GM19240 (cell line): ENCODE data around the gene SH2D1B.

Experiments used
- DNase-seq: peaks from one replicate; pipeline ENCODE4 v3.0.0; 2011; ENCODE audit warnings: low spot score; ENCODE audit not compliant: insufficient read length

SH2D1B gene

DNA sequence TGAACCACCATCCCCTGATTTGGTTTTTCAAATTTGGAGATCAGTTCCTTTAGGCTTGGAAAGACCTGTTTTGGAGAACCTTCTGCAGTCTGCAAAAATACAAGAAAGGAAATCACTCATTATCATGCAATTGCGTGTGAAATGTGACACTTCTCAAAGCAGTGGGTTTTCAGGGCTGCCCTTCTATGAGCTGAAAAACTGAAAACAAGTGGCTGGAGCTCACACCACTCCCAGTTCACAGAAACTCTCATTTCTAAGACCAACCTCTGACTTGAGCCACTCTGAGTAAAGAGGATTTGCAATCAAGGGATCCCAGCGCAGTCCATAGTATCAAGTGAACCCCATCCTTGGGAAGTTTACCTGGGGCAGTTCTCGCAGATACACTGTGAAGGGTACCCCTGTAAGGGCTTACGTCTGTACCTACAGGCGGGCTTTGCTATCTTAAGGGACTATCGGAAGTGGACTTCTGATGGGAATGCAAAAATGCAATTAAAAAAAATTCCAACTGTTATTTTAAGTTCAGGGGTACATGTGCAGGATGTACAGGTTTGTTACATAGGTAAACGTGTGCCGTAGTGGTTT lies 12.8 kb downstream of the SH2D1B start:
- no peak for DNase-seq

DNA sequence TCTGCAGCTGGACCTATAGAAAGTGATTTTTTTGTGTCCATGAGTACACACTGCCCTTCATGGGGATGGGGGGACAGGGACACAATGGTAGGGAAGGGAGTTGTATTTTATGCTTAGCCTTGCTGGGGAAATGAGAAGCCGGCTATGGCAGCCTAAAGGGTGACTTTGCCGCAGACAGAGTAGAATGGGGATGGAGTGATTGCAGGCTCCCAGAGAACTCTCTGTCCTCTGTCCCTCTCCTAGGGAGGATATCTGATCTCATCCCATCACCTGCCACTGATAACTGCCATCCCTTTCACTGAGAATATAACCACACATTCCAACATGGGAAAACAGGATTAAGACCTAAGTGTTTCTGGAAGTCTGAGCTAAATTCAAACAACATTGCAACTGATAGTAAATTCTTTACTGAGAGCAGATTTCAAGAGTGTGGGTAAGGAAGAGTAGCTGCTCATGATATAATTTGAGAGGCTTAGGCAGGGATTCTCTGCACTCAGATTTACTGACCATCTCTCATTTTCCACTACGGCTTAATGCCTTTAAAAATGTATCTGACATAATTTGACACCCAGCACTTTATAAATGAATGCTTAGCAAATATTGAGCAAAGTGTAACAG lies 13.9 kb downstream of the SH2D1B start:
- no peak for DNase-seq

- DNase-seq = no peak
Measured at GRCh38 chr1:162397039-162397448, 14.9 kb downstream of the SH2D1B start.

- no peak for DNase-seq
Measured at GRCh38 chr1:162396201-162396906, 15.6 kb downstream of the SH2D1B start.

- DNase-seq = peak; percentile 29
Measured at GRCh38 chr1:162391790-162392563, 20.0 kb downstream of the SH2D1B start.

GRCh38 chr1:162390396-162391185 lies 21.3 kb downstream of the SH2D1B start:
- DNase-seq = no peak

GRCh38 chr1:162389971-162390370 lies 22.0 kb downstream of the SH2D1B start:
- no peak for DNase-seq

DNA sequence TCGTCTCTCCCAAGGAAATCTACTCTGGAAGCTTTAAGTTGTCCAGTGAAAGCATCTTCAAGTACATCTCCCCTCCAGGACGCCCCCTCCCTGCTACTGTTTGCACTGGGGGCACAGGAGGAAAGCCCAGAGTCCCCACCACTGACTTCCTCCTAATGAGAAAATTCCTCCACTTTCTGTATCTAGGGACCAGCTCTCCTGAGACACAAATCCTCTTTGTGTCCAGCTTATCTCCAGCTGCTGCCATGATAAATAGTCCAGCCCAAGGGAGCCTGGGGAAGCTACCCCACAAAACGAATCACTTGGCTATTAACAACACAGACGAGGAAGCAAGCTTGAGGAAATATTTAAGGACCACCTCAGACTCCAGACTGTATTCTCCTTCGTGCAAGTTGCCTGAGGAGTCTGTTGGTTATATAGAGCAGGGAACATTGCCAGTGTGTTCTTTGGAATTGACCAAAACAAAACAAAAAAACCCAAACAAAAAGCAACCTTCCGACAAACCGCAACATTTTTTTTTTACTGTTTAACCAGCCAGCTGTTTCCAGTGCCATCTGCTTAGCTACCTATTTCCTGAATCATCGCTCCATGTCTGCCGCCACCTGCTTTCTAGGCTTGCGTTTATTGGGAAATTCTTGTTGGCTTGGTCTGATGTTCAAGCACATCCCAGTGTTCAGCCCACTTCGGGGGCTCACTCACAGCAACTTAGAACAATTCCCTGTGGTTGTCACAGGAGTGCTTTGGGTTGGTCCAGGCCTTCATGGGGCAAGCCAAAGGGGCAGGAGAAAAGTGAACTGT lies 22.7 kb downstream of the SH2D1B start:
- no peak for DNase-seq

GRCh38 chr1:162388615-162389014 lies 23.3 kb downstream of the SH2D1B start:
- DNase-seq = no peak

DNA sequence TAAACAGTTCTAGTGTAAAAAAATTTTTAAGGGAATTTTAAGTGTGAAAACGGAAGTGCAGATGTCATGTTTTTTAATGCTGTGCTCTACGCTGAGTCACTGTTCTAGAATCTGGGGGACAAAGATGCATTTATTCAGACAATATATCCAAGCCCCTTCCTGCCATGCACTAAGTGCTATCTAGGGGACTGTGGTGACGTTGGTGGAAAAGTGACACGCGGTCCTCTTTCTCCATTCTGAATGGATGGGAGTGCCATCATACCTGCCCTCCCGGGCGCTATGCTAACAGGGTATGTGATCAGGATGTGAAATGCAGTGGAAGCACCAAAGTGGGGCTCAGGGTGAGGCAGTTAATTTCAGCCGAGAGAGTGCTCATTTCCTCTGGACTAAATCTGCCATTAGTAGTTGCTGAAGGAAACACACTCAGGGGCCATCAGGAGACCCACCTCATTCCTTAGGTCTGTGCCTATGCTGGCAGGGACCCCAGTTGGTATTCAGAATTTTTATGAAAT lies 23.8 kb downstream of the SH2D1B start:
- DNase-seq = no peak

- DNase-seq = no peak
Measured at GRCh38 chr1:162387226-162388082, 24.5 kb downstream of the SH2D1B start.

GRCh38 chr1:162386292-162387225 lies 25.4 kb downstream of the SH2D1B start:
- DNase-seq = no peak

DNA sequence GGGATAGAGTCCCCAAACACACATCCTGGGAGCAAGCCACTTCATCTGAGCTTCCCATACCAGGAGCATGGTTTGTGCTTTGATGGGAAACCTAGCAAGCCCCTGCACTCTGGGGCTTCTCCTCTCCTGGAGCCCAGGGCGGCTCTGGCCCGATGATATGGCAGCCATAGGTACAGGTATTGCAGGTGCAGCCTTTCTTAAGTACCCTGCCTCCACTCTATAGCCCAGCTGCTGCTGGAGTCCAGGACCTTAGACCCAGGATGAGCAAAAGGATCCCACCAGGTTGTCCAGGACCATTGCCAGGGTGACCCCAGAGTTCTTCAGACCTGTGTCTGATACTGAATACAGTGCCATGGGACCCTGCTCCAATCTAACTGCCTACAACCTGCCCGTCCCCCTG lies 26.2 kb downstream of the SH2D1B start:
- DNase-seq = no peak

GRCh38 chr1:162385280-162385623 lies 26.7 kb downstream of the SH2D1B start:
- no peak for DNase-seq

- no peak for DNase-seq
Measured at GRCh38 chr1:162384601-162385279, 27.2 kb downstream of the SH2D1B start.

DNA sequence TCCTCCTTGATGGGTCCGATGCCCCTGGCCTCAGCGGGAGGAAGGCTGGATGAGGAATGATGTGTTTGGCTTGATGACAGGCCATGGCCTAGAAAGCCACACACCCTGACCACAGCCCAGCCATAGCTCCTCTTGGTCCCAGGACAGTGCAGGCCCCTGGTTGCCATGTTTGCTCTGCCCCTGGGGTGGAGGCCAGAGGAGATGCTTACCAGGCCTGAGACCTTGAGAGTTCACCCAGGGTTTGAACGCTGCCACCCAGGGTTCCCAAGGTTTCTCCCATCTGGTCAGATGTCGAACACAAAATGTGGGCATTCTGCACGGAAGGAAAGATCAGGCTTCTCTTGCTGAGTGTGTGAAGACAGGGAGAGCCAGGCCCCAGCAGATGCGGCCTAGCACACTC lies 27.8 kb downstream of the SH2D1B start:
- no peak for DNase-seq

DNA sequence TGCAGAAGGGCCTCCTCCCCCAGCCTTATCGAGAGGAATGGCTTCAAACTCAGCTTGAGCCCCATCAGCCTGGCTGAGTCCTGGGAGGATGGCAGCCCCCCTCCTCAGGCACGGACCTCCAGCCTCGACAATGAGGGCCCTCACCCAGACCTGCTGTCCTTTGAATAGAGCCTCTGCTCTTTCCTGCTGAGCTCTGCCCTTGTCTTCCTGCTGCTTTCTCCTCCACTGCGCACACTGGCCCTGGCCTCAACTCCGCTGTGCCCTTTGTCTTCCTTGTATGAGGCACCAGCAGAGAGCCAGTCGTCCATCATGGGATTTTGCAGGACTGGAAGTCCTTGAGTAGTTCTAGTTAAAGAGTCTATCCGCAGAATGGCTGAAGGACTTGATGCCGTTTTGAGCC lies 28.4 kb downstream of the SH2D1B start:
- no peak for DNase-seq

DNA sequence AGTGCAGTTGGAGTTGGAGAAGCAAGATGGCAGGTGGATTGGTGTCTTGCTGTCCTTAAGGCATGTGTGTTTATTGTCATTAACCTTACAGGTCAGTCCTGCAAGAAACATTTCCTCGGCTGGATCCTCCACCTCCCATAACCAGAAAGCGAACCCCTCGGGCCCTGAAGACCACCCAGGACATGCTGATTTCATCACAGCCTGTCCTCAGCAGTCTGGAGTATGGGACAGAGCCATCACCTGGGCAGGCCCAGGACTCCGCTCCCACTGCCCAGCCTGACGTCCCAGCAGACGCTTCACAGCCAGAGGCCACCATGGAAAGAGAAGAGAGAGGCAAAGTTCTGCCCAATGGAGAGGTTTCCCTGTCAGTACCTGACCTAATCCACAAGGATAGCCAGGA lies 28.8 kb downstream of the SH2D1B start:
- no peak for DNase-seq
